Measurements from ENCODE around the gene DPEP1. TPM values are rescaled to one million over a fixed set of nuclear protein-coding genes. Genes with fewer than 3 reads are reported as not detected.
"Not testable (repeated sequence)": the region's sequence is repeated elsewhere in the genome, so short reads cannot be mapped to it uniquely, and the experiment has no call there.

DPEP1 gene
- total RNA-seq, 1 experiment from 2014 or later = 1.1 TPM

DNA sequence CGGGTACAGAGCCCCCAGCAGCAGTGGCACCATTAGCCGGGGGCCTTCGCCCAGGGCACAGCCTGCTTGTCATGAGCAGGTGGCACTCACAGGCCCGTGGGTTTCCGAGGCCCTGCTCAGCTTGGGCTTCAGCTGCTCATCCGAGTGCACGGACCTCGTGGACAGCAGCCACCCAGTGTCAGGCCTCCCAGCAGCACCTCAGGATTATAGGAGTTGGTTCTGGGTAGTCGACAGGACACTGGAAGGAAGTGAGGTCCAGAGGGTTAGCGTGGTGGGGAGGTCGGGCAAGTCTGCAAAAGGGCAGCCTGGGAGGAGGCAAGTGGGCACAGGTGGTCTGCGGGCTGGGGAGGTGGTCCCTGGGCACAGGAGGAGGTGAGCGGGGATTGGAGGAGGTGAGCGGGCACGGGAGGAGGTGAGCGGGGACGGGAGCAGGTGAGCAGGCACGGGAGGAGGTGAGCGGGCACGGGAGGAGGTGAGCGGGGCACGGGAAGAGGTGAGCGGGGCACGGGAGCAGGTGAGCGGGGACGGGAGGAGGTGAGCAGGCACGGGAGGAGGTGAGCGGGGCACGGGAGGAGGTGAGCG, 43.0 kb upstream of the DPEP1 start:
- TF ChIP-seq, protein P1, sequence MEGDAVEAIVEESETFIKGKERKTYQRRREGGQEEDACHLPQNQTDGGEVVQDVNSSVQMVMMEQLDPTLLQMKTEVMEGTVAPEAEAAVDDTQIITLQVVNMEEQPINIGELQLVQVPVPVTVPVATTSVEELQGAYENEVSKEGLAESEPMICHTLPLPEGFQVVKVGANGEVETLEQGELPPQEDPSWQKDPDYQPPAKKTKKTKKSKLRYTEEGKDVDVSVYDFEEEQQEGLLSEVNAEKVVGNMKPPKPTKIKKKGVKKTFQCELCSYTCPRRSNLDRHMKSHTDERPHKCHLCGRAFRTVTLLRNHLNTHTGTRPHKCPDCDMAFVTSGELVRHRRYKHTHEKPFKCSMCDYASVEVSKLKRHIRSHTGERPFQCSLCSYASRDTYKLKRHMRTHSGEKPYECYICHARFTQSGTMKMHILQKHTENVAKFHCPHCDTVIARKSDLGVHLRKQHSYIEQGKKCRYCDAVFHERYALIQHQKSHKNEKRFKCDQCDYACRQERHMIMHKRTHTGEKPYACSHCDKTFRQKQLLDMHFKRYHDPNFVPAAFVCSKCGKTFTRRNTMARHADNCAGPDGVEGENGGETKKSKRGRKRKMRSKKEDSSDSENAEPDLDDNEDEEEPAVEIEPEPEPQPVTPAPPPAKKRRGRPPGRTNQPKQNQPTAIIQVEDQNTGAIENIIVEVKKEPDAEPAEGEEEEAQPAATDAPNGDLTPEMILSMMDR (conservative IDR thresholded peaks at IDR 0.05) = no peak
- Histone ChIP-seq H3K4me2 (ENCODE audit: insufficient read depth, insufficient read length, low read length) (no peak overlapping the region), H3K14ac (ENCODE audit: insufficient read depth, low read length) (no peak overlapping the region; the same call in 1 of the 2 replicates), H3K23ac (ENCODE audit: insufficient read length, low read depth, low read length) (no peak overlapping the region), H4K91ac (ENCODE audit: insufficient read length, low read depth, low read length) (no peak overlapping the region), H4K5ac (ENCODE audit: insufficient read length, low read depth, low read length) (no peak overlapping the region), H3K23me2 (ENCODE audit: insufficient read length, low read depth, low read length, poor library complexity, severe bottlenecking) (peaks cover 13% of the 10 kb centered on the region), H3K27ac (ENCODE audit: insufficient read length, low read depth, low read length) (no peak overlapping the region), H3K79me2 (ENCODE audit: insufficient read depth, low read length) (no peaks in the 10 kb centered on the region), H3K18ac (ENCODE audit: insufficient read length, low read depth, low read length) (no peak overlapping the region), H2BK15ac (ENCODE audit: low read depth, low read length) (no peak overlapping the region), H3T11ph (ENCODE audit: low read length) (no peak overlapping the region), H4K20me1 (ENCODE audit: control insufficient read depth, insufficient read depth, insufficient read length) (no peaks in the 10 kb centered on the region), H2AFZ (ENCODE audit: low read length) (no peak overlapping the region), H3K9ac (ENCODE audit: extremely low read depth, insufficient read length, low read length) (no peak overlapping the region), H3K27me3 (ENCODE audit: insufficient read depth, low read length) (no peaks in the 10 kb centered on the region), H2BK12ac (ENCODE audit: insufficient read length, low read depth, low read length) (no peak overlapping the region), H2BK20ac (ENCODE audit: low read depth, low read length, poor library complexity, severe bottlenecking) (no peak overlapping the region), H3K4me1 (ENCODE audit: insufficient read depth, low read length) (no peaks in the 10 kb centered on the region), H3K4ac (ENCODE audit: low read depth, low read length) (no peak overlapping the region), H2BK120ac (ENCODE audit: low read depth, low read length, poor library complexity, severe bottlenecking) (no peak overlapping the region), H3K56ac (ENCODE audit: insufficient read length, low read depth, low read length) (no peak overlapping the region), H2AK5ac (ENCODE audit: insufficient read length, low read length) (no peak overlapping the region), H3K79me1 (ENCODE audit: insufficient read depth, low read depth, low read length, poor library complexity, severe bottlenecking) (no peaks in the 10 kb centered on the region), H2BK5ac (ENCODE audit: insufficient read length, low read length) (no peak overlapping the region), H3K9me3 (ENCODE audit: control insufficient read depth, low read depth, low read length) (no peaks in the 10 kb centered on the region), H4K8ac (replicated peaks; ENCODE audit: insufficient read length, low read depth, low read length) (no peak overlapping the region)
- DNase-seq = no peak
- WGBS (ENCODE audit: extremely low coverage, insufficient read length, low lambda C conversion rate) = no CpG with 5 or more reads among the region's 30 CpGs
- Mint-ChIP-seq H3K9me3 (no peaks in the 10 kb centered on the region), H3K36me3 (ENCODE audit: insufficient read depth in 1 of 3, low read depth in 3 of 3) (peaks cover 0 to 6% (median 0%) of the 10 kb centered on the region in 3 experiments; a peak in 2 of 7 replicates), H3K4me3 (no peak overlapping the region), H3K27ac (no peak overlapping the region), H3K4me1 (peaks cover 9 to 12% of the 10 kb centered on the region in 2 experiments), H3K27me3 (ENCODE audit: low read depth) (peaks cover 34% of the 10 kb centered on the region)

- not testable (repeated sequence) for H3K27ac Mint-ChIP-seq; H2AFZ ChIP-seq (ENCODE audit: low read length); H3T11ph ChIP-seq (ENCODE audit: low read length); H3K23me2 ChIP-seq (ENCODE audit: insufficient read length, low read depth, low read length, poor library complexity, severe bottlenecking); H2BK12ac ChIP-seq (ENCODE audit: insufficient read length, low read depth, low read length); DNase-seq; H3K36me3 Mint-ChIP-seq (ENCODE audit: insufficient read depth in 1 of 3, low read depth in 3 of 3); H3K14ac ChIP-seq (ENCODE audit: insufficient read depth, low read length); H3K4me2 ChIP-seq (ENCODE audit: insufficient read depth, insufficient read length, low read length); H3K4ac ChIP-seq (ENCODE audit: low read depth, low read length); H4K91ac ChIP-seq (ENCODE audit: insufficient read length, low read depth, low read length); H3K79me1 ChIP-seq (ENCODE audit: insufficient read depth, low read depth, low read length, poor library complexity, severe bottlenecking); H3K9me3 ChIP-seq (ENCODE audit: control insufficient read depth, low read depth, low read length); H2BK5ac ChIP-seq (ENCODE audit: insufficient read length, low read length); H3K4me3 Mint-ChIP-seq; H2BK120ac ChIP-seq (ENCODE audit: low read depth, low read length, poor library complexity, severe bottlenecking); H2AK5ac ChIP-seq (ENCODE audit: insufficient read length, low read length); H3K27ac ChIP-seq (ENCODE audit: insufficient read length, low read depth, low read length); H2BK20ac ChIP-seq (ENCODE audit: low read depth, low read length, poor library complexity, severe bottlenecking); H3K23ac ChIP-seq (ENCODE audit: insufficient read length, low read depth, low read length); H3K79me2 ChIP-seq (ENCODE audit: insufficient read depth, low read length); H3K56ac ChIP-seq (ENCODE audit: insufficient read length, low read depth, low read length); H3K4me1 ChIP-seq (ENCODE audit: insufficient read depth, low read length); H3K9ac ChIP-seq (ENCODE audit: extremely low read depth, insufficient read length, low read length); H3K9me3 Mint-ChIP-seq; H3K27me3 ChIP-seq (ENCODE audit: insufficient read depth, low read length); H3K18ac ChIP-seq (ENCODE audit: insufficient read length, low read depth, low read length); H4K5ac ChIP-seq (ENCODE audit: insufficient read length, low read depth, low read length); H2BK15ac ChIP-seq (ENCODE audit: low read depth, low read length); H4K20me1 ChIP-seq (ENCODE audit: control insufficient read depth, insufficient read depth, insufficient read length); H4K8ac ChIP-seq (replicated peaks; ENCODE audit: insufficient read length, low read depth, low read length)
- peaks cover 37% of the 10 kb centered on the region for H3K27me3 Mint-ChIP-seq (ENCODE audit: low read depth)
- WGBS (ENCODE audit: extremely low coverage, insufficient read length, low lambda C conversion rate) = no CpG with 5 or more reads among the region's 36 CpGs
- H3K4me1 Mint-ChIP-seq = peaks cover 6 to 10% of the 10 kb centered on the region in 2 experiments
These were observed 42.4 kb upstream of the DPEP1 start for GRCh38 chr16:89570983-89571598.

Measured in H9 (cell line).